ENCODE results near the gene SPCS1.

- no peak for TF ChIP-seq CTCF (conservative IDR thresholded peaks at IDR 0.05)
- no peak for TF ChIP-seq EZH2 (IDR thresholded peaks at IDR 0.05; ENCODE audit: low read depth)
Measured at GRCh38 chr3:52696830-52697631, 8.9 kb upstream of the SPCS1 start.
